Peyer's patch (tissue), 4 donors: ENCODE measurements around the gene ASTE1.
"Not testable (repeated sequence)": the region's sequence is repeated elsewhere in the genome, so short reads cannot be mapped to it uniquely, and the experiment has no call there.

Source experiments
- POLR2A ChIP-seq, 2 donors: fragments of 450-650 bp; IDR thresholded peaks; one replicate each; pipeline ENCODE4 v1.5.1; 2017; ENCODE audit warnings: antibody characterized with exemption in 2 of 2, mild to moderate bottlenecking in 2 of 2, moderate library complexity in 2 of 2
- TF ChIP-seq, protein P1 (sequence below), 6 experiments: fragments of 450-650 bp in 4 of 6; fragments of 200-600 bp in 2 of 6; sonication (generic) in 1 of 6; IDR thresholded peaks; one replicate each; pipeline ENCODE4 v1.5.1; 2017 to 2019; ENCODE audit warnings: antibody characterized with exemption in 6 of 6, mild to moderate bottlenecking in 3 of 6, moderate library complexity in 1 of 6

DNA sequence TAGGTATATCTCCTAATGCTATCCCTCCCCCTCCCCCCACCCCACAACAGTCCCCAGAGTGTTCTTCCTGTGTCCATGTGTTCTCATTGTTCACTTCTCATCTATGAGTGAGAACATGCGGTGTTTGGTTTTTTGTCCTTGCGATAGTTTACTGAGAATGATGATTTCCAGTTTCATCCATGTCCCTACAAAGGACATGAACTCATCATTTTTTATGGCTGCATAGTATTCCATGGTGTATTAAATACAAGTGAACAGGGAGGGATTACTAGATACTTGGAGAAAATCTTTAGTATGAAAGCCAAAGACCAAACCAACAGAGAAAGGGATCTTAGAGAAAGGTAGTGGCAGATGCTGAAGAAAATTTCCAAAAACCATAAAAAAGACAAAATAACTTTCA, 54.0 kb downstream of the ASTE1 start:
- TF ChIP-seq, protein P1, sequence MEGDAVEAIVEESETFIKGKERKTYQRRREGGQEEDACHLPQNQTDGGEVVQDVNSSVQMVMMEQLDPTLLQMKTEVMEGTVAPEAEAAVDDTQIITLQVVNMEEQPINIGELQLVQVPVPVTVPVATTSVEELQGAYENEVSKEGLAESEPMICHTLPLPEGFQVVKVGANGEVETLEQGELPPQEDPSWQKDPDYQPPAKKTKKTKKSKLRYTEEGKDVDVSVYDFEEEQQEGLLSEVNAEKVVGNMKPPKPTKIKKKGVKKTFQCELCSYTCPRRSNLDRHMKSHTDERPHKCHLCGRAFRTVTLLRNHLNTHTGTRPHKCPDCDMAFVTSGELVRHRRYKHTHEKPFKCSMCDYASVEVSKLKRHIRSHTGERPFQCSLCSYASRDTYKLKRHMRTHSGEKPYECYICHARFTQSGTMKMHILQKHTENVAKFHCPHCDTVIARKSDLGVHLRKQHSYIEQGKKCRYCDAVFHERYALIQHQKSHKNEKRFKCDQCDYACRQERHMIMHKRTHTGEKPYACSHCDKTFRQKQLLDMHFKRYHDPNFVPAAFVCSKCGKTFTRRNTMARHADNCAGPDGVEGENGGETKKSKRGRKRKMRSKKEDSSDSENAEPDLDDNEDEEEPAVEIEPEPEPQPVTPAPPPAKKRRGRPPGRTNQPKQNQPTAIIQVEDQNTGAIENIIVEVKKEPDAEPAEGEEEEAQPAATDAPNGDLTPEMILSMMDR (IDR thresholded peaks at IDR 0.05) = not testable (repeated sequence)
- not testable (repeated sequence) for TF ChIP-seq POLR2A (IDR thresholded peaks at IDR 0.05)
